Hepatocyte (in vitro differentiated cells): ENCODE measurements around the gene CHMP5. TPM values are rescaled to one million over a fixed set of nuclear protein-coding genes. Genes with fewer than 3 reads are reported as not detected.

ENCODE experiments used
- DNase-seq: peaks from one replicate; pipeline ENCODE4 v3.0.0-alpha.2; 2016; ENCODE audit warnings: low spot score
- H2AFZ ChIP-seq: fragments of 200-600 bp; sonication (generic); 2 replicates; pipeline ENCODE4 v1.6.0; 2016; ENCODE audit warnings: antibody characterized with exemption, mild to moderate bottlenecking
- H3K27ac ChIP-seq: fragments of 200-600 bp; sonication (generic); 2 replicates; pipeline ENCODE4 v1.5.1; 2016; ENCODE audit warnings: mild to moderate bottlenecking
- H3K27me3 ChIP-seq: fragments of 200-600 bp; sonication (generic); 2 replicates; pipeline ENCODE4 v1.6.1; 2016
- H3K36me3 ChIP-seq: fragments of 200-600 bp; sonication (generic); replicated peaks from 2 replicates; pipeline ENCODE4 v1.5.1; 2016; ENCODE audit warnings: low read depth; ENCODE audit not compliant: insufficient read depth
- H3K4me1 ChIP-seq: fragments of 200-600 bp; sonication (generic); 2 replicates; pipeline ENCODE4 v1.5.1; 2016; ENCODE audit warnings: mild to moderate bottlenecking, moderate library complexity; ENCODE audit not compliant: insufficient read depth
- H3K4me2 ChIP-seq: fragments of 200-600 bp; sonication (generic); 2 replicates; pipeline ENCODE4 v1.6.0; 2016
- H3K4me3 ChIP-seq: fragments of 200-600 bp; sonication (generic); 2 replicates; pipeline ENCODE4 v1.5.1; 2016; ENCODE audit warnings: mild to moderate bottlenecking
- H3K79me2 ChIP-seq: fragments of 200-600 bp; sonication (generic); 2 replicates; pipeline ENCODE4 v1.6.0; 2017; ENCODE audit warnings: mild to moderate bottlenecking
- H3K9me2 ChIP-seq: fragments of 200-600 bp; sonication (generic); replicated peaks from 2 replicates; pipeline ENCODE4 v1.6.0; 2017; ENCODE audit warnings: mild to moderate bottlenecking; ENCODE audit not compliant: insufficient read depth
- H3K9me3 ChIP-seq: fragments of 200-600 bp; sonication (generic); 2 replicates; pipeline ENCODE4 v1.5.1; 2016; ENCODE audit warnings: low read depth, mild to moderate bottlenecking
- H4K20me1 ChIP-seq: fragments of 200-600 bp; sonication (generic); 2 replicates; pipeline ENCODE4 v1.6.0; 2016; ENCODE audit warnings: mild to moderate bottlenecking; ENCODE audit not compliant: insufficient read depth, poor library complexity, severe bottlenecking
- CTCF ChIP-seq: fragments of 200-600 bp; sonication (generic); IDR thresholded peaks from 2 replicates; pipeline ENCODE4 v1.5.1; 2016; ENCODE audit warnings: antibody characterized with exemption, mild to moderate bottlenecking; ENCODE audit not compliant: poor library complexity
- EZH2 ChIP-seq: fragments of 200-600 bp; sonication (generic); IDR thresholded peaks from 2 replicates; pipeline ENCODE4 v1.6.1; 2016; ENCODE audit warnings: antibody characterized with exemption, mild to moderate bottlenecking, borderline replicate concordance
- EZH2phosphoT487 ChIP-seq: fragments of 200-600 bp; sonication (generic); IDR thresholded peaks from one replicate; pipeline ENCODE4 v1.6.1; 2018; ENCODE audit warnings: antibody characterized with exemption, mild to moderate bottlenecking, low read depth, moderate library complexity; ENCODE audit not compliant: unreplicated experiment, severe bottlenecking
- WGBS: methylation state at CpG from one replicate; pipeline ENCODE4 v1.1.6; 2016; ENCODE audit warnings: low lambda C conversion rate; ENCODE audit errors: missing lambda C conversion rate; 5-methylcytosine and 5-hydroxymethylcytosine counted together
- polyA plus RNA-seq: library from polyadenylated mRNA; unstranded; fragments of >200 nt; fragmentation: Nextera tagmentation; extraction: Ambion mirVana; gene quantifications from 2 replicates; pipeline ENCODE4 v1.2.1, GENCODE V29; 2016
- total RNA-seq: library from RNA; depleted of rRNA; stranded (reverse); fragments of >200 nt; gene quantifications from 2 replicates; pipeline ENCODE4 v1.2.3, GENCODE V29; 2014

Gene CHMP5
- total RNA-seq: 102 and 109 TPM in 2 replicates
- 85.6 and 91.5 TPM in 2 replicates for polyA plus RNA-seq

DNA sequence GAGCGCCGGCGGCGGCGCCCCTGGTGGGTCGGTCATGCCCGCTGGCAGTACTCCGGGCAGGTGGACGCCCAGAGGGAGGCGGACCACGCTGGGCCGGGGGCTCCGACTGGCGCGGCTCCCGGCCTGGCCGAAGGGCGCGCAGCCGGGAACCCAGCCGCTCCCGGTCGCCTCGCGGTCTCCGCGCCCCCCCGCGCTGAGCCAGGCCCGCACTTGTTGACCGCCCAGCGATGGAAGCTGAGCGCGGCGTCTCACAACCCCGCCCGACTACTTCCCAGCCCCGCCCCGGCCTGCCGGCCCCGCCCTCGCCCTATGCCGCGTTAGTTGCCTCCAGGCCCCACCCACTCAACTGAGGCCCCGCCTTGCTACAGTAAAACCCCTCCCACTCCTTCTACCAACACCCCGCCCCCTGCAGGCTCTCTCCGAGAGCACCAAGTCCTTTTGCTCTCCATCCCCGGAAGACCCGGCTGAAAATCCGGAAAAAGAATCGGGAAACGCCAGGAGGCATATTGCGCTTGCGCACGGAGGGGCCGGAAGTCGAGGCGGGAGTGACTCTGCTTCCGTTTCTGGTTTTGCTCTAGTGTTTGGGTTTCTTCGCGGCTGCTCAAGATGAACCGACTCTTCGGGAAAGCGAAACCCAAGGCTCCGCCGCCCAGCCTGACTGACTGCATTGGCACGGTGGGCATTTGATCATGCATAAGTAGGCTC lies at the start of gene CHMP5, which contains the start of gene BAG1:
CHMP5 (plus strand) TSS at position 577 of the 705 bp plus-strand sequence; CDS start at position 607, 30 bp downstream.
BAG1 (minus strand) TSS at position 236 of the 705 bp plus-strand sequence.
- H3K4me2 ChIP-seq: peak within 1 kb of the TSS; percentile 94
- no peaks in the 10 kb centered on the region for H3K9me3 ChIP-seq
- WGBS: 1% methylated on average over 35 of the region's 67 CpGs
- H4K20me1 ChIP-seq: peaks cover 3% of the 10 kb centered on the region
- H3K79me2 ChIP-seq: peaks cover 61% of the 10 kb centered on the region
- no peaks in the 10 kb centered on the region for H3K27me3 ChIP-seq
- peaks cover 13% of the 10 kb centered on the region for H3K4me1 ChIP-seq
- H2AFZ ChIP-seq: peak within 1 kb of the TSS; percentile 67
- DNase-seq: peak; percentile 100
- no peaks in the 10 kb centered on the region for H3K9me2 ChIP-seq
- TF ChIP-seq CTCF (peak; percentile 51), EZH2phosphoT487 (no peak)
- no peaks in the 10 kb centered on the region for H3K36me3 ChIP-seq
- peak within 1 kb of the TSS; percentile 78 for H3K4me3 ChIP-seq
- H3K27ac ChIP-seq: peak within 1 kb of the TSS; percentile 80

DNA sequence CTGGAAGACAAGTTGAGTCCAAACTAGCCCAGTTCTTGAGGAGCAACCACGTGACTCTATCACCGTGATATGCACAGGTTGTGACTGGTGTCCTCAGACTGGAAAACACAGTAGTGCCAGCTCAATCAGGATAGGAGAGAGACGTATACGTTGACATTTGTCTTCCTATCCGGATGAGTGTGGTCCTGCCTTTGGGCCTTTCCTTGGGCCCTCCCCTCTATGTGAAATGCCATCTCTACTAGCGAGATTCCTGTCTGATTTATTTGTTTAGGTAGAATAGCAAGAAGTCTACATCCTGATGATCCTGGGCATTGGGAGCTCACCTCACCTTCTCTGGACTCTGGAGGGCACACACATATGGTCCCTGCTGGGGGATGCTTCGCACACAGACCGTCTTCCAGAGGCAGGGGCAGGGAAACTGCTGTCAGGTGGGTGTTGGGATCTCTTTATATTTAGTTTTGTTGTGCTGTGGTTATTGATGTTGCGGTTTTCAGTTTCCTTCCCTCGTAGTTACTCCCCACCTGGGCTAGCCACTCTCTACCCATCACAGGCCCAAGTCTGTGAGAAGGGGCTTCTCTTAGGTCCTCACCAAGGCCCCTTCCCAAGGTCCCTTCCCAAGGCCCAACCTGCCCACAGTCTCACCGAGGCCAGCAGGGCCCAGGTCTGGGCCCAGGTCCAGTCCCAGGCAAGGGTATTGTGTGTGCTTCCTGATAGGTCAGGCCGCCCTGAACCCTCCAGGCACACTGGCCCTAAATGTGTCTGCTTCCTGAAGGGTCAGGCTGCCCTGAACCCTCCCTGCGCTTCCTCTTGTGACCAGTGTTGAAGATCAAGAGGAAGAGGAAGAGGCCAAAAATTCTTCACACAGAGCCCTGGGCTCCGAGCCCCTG lies 43.9 kb upstream of the CHMP5 start:
- Histone ChIP-seq H3K4me3 (no peak overlapping the region), H2AFZ (no peak overlapping the region), H3K9me2 (no peaks in the 10 kb centered on the region), H3K27me3 (no peaks in the 10 kb centered on the region), H3K36me3 (no peaks in the 10 kb centered on the region), H3K4me2 (no peak overlapping the region), H3K4me1 (peaks cover 4% of the 10 kb centered on the region), H3K27ac (no peak overlapping the region), H3K9me3 (no peaks in the 10 kb centered on the region), H4K20me1 (no peaks in the 10 kb centered on the region), H3K79me2 (no peaks in the 10 kb centered on the region)
- TF ChIP-seq EZH2 (no peak), CTCF (no peak), EZH2phosphoT487 (no peak)
- DNase-seq: no peak
- WGBS: 86% methylated on average over 14 of the region's 14 CpGs

DNA sequence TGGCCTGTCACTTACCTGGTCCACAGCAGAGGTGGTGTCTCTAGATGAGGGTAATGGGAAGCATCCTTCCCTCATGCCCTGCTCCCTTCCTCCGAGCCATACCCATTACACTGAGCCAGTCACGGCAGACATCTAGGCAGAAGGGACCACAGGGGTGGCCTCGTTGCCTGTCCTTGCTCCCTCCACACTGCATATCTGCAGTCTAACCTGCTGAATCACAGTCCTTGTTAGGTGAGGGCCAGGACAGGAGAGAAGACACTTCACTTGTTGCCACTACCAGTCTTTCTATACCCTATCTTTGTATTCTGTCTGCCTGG lies 43.3 kb upstream of the CHMP5 start:
- DNase-seq: no peak
- H2AFZ ChIP-seq: no peak overlapping the region
- H3K36me3 ChIP-seq: no peaks in the 10 kb centered on the region
- no peaks in the 10 kb centered on the region for H3K27me3 ChIP-seq
- H3K27ac ChIP-seq: no peak overlapping the region
- no peak for TF ChIP-seq EZH2phosphoT487
- no peak for TF ChIP-seq EZH2
- TF ChIP-seq CTCF: no peak
- peaks cover 4% of the 10 kb centered on the region for H3K4me1 ChIP-seq
- no peaks in the 10 kb centered on the region for H3K9me2 ChIP-seq
- H3K4me2 ChIP-seq: no peak overlapping the region
- 90% methylated on average over 3 of the region's 3 CpGs for WGBS
- no peaks in the 10 kb centered on the region for H3K79me2 ChIP-seq
- H4K20me1 ChIP-seq: no peaks in the 10 kb centered on the region
- no peak overlapping the region for H3K4me3 ChIP-seq
- no peaks in the 10 kb centered on the region for H3K9me3 ChIP-seq
